Stimulated activated CD4-positive, alpha-beta T cell treated with anti-CD3 and anti-CD28 coated beads, Interleukin-4, amount 100 ng/mL, for 48 hours (primary cell): Measurements from ENCODE around the gene TRPM3.
A peak's percentile ranks its signal among the peaks of the same experiment; 100 is the strongest.

Source experiments
- DNase-seq, 2 donors: peaks; one replicate each; pipeline ENCODE4 v3.0.0-alpha.2; 2020; ENCODE audit warnings: low read depth in 2 of 2

TRPM3 gene

GRCh38 chr9:70580606-70581195 lies 540.7 kb downstream of the TRPM3 start:
- DNase-seq: no peak

GRCh38 chr9:70579686-70580085 lies 541.7 kb downstream of the TRPM3 start:
- no peak for DNase-seq

- DNase-seq: no peak
These were observed 542.7 kb downstream of the TRPM3 start for GRCh38 chr9:70578720-70579119.

- DNase-seq: no peak
These were observed 543.8 kb downstream of the TRPM3 start for GRCh38 chr9:70577671-70578070.

DNA sequence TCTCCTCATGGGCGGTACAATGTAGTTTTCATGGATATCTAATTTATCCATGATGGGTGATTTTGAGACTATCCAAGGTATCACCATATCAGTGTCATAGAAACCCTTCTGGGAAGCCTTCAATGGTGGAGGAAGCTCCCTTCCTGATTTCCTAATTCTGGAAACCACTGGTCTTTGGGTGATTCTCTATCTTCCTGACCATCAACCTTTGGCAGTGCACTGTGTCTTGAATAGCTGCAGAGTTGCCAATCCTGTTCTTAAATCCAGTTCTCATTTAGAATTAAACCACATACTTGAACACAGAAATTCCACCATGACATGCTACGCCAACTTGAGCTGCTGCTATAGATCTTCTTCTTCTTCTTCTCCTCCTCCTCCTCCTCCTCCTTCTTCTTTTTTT lies 545.3 kb downstream of the TRPM3 start:
- DNase-seq: no peak

- no peak for DNase-seq
These were observed 547.1 kb downstream of the TRPM3 start for GRCh38 chr9:70574151-70574837.

DNA sequence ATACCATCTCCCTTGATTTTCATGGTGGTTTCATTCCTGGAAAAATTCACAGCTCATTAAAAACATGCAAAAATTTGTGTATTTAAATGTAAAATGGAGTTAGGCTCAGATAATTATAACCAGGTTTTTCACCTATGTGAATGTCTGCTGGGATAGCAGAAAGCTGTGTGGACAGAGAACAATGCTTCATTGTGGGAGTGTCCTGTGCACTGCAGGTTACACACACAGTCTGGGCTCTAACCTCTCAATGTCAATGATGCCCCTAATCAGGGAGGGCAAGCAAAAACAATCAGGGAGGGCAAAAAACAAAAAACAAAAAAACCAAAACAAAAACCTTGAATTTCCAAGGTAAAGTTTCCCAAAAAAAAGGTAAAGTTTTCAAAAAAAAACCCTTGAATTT lies 548.1 kb downstream of the TRPM3 start:
- no peak for DNase-seq

GRCh38 chr9:70571258-70571657 lies 550.2 kb downstream of the TRPM3 start:
- DNase-seq: no peak

DNA sequence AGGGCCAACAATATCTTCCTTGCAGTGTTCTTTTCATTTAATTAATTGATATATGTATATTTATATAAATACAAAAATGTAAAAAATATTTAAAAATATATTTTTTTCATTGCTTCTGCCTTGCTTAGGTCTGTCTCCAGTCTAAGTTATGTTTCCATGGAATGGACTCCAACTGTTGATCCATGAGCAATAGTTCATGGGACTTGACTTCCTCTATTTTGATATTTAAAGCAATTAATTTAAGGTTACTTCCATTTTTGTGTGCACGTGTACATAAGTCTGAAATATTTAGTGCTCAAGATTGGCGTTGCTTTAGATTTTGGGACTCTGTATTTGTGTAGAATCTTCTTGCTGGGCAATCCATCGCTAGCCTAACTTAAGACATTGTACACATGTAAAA lies 551.6 kb downstream of the TRPM3 start:
- DNase-seq: no peak

- DNase-seq: no peak
These were observed 552.2 kb downstream of the TRPM3 start for GRCh38 chr9:70569070-70569772.

GRCh38 chr9:70567511-70567910 lies 553.9 kb downstream of the TRPM3 start:
- no peak for DNase-seq

- DNase-seq: no peak
These were observed 554.7 kb downstream of the TRPM3 start for GRCh38 chr9:70566751-70567150.

DNA sequence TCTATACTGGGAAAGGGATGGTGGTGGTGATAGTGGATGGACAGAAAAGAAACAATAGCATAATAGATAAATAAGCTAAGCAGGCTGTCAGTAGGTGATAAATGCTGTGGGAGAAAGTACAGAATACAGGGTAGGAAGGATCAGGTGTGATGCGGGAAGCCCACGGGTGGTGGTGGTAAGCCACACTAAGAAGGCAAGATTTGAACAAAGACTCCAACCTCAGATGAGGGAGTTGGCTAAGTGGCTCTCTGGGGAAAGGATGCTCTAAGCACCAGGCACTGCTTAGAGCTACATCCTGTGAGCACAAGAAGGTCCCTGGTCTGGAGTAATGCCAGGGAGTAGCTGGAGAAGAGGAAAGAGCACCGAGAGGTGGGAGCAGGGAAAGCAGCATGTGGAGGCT lies 555.4 kb downstream of the TRPM3 start:
- peak in 1 of 2 donors; percentile 2 for DNase-seq

DNA sequence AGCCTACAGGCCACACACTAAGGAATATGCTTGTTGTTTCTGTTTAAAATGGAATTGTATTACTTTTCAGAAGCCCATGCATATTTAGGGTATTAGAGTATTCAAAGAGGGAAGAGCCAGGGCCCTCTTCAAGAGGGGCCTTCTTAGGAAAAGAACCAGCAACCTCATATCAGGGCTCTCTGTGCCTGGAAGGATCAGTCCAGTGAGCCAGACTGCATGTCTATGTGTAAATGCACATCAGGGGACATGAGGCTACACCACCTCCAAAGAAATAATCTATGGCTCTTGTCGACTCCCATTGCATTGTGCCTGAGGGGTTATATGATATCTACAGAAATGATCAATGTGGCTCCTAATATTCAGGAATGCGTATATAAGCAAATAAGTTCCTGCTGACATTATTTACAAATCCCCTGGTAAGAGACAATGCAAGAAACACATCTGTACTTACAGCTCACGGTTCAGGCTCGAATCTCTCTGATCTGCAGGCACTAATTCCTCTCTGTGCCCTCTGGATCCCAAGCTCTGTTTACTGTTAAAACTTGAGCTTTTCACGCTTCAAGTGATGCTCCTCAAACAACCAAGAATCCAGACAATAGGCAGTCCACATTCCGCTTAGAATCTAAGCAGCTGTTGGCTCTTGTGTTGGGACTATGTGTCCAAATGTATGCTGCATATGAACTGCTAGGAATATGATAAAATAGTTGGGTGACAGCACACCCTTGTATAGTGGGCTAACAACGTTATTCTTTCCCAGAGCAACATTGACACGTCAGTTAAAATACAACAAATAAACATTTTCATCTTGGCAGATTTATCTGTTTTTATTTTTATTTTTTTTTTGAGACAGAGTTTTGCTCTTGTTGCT lies 556.7 kb downstream of the TRPM3 start:
- no peak for DNase-seq

- DNase-seq: peak; percentile 15 to 22
These were observed 557.8 kb downstream of the TRPM3 start for GRCh38 chr9:70563431-70564204.

DNA sequence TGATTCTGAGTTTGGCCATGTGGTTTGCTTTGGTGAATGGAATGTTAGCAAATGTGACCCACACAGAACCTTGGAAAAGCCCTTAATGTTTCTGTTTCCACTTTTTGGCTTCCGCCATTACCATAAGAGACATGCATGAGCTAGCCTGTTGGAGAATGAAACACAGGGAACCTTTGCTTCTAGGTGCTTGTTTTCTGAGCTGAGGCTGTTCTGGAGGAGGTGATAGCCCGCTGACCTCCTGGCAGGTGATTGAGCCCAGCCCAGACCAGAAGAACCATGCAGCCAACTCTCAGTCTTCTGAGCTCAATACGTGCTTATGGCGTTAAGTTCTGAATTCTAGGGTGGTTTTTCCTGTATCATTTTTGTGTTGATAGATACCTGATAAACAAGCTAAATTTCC lies 558.4 kb downstream of the TRPM3 start:
- DNase-seq: no peak

DNA sequence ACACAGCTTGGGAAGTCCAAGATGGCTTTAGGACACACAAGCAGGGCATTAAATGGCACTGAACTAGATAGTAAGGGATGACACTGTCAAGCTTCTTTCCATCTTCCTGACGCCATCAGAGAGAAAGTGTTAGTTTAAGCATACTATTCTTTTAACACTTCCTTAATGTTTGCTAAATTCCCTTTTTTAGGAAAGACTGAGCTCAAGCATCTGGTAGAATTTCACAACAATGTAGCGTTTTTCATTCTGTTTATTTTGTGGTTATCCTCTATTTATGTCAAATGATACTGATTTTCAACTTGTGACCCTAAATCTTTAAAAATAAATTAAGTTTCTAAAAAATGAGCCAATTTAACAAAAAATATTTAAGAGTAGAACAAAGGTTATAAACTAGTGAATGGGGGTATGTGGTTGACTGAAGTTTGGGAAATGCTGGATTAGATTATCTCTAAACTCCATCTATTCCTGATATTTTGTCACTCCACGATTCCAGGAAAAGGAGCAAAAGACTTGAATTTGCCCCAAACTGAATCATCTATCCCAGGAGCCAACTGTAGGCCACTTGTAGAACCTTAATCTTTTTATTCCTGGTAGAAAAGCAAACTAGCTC lies 559.5 kb downstream of the TRPM3 start:
- DNase-seq: no peak

GRCh38 chr9:70561111-70561510 lies 560.3 kb downstream of the TRPM3 start:
- no peak for DNase-seq

DNA sequence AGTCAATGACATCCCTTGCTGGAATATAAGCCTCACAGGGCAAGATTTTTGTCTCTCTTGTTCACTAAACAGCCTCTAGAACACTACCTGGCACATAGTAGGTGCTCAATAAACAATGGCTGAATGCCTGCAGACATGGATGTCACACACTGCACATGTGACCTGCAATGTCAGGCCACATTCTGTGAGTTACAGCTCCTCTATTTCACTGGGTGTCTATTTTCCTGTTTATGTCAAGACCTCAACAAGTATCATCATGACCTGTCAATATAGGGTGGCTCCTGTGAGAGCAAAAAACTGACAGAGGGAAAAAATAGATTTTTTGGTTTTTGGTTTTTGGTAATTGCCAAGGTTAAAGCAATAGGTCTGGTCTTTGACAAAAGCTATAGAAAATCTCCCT lies 562.3 kb downstream of the TRPM3 start:
- DNase-seq: no peak

- DNase-seq: no peak
These were observed 563.6 kb downstream of the TRPM3 start for GRCh38 chr9:70557661-70558369.
